Measurements from ENCODE around the gene IGFLR1. TPM values are rescaled to one million over a fixed set of nuclear protein-coding genes. Genes with fewer than 3 reads are reported as not detected.

The IGFLR1 gene
- total RNA-seq, 1 donor, result 0.72 TPM

- Histone ChIP-seq H3K4me2 (ENCODE audit: insufficient read depth, low read length) (no peak overlapping the region), H3K36me3 (ENCODE audit: insufficient read depth, low read length) (peaks cover 19% of the 10 kb centered on the region), H3K79me2 (ENCODE audit: insufficient read depth, low read length) (no peaks in the 10 kb centered on the region), H2AFZ (ENCODE audit: low read length) (no peak overlapping the region), H3K27me3 (ENCODE audit: insufficient read depth, low read length) (no peaks in the 10 kb centered on the region), H3K27ac (ENCODE audit: low read depth, low read length) (no peak overlapping the region), H3K4me3 (ENCODE audit: insufficient read depth, low read length) (no peak overlapping the region), H3K4me1 (ENCODE audit: insufficient read depth, low read length) (no peaks in the 10 kb centered on the region), H4K20me1 (ENCODE audit: insufficient read depth, low read length) (no peaks in the 10 kb centered on the region), H3K9me3 (ENCODE audit: low read depth, low read length) (no peaks in the 10 kb centered on the region)
- TF ChIP-seq CTCF (IDR thresholded peaks at IDR 0.05; ENCODE audit: extremely low read depth, low read depth, low read length), result no peak
- DNase-seq (ENCODE audit: insufficient read length, low spot score, missing footprints), result no peak
Measured at GRCh38 chr19:35767288-35768081, 25.2 kb upstream of the IGFLR1 start.

- DNase-seq (ENCODE audit: insufficient read length, low spot score, missing footprints), result no peak
- H3K27me3 ChIP-seq (ENCODE audit: insufficient read depth, low read length), result no peaks in the 10 kb centered on the region
- no peak overlapping the region for H3K4me2 ChIP-seq (ENCODE audit: insufficient read depth, low read length)
- H4K20me1 ChIP-seq (ENCODE audit: insufficient read depth, low read length), result no peaks in the 10 kb centered on the region
- H3K4me3 ChIP-seq (ENCODE audit: insufficient read depth, low read length), result no peak overlapping the region
- no peak overlapping the region for H2AFZ ChIP-seq (ENCODE audit: low read length)
- H3K4me1 ChIP-seq (ENCODE audit: insufficient read depth, low read length), result no peaks in the 10 kb centered on the region
- H3K27ac ChIP-seq (ENCODE audit: low read depth, low read length), result no peak overlapping the region
- H3K36me3 ChIP-seq (ENCODE audit: insufficient read depth, low read length), result peaks cover 27% of the 10 kb centered on the region
- no peaks in the 10 kb centered on the region for H3K79me2 ChIP-seq (ENCODE audit: insufficient read depth, low read length)
- H3K9me3 ChIP-seq (ENCODE audit: low read depth, low read length), result no peaks in the 10 kb centered on the region
- TF ChIP-seq CTCF (IDR thresholded peaks at IDR 0.05; ENCODE audit: extremely low read depth, low read depth, low read length), result no peak
Measured at GRCh38 chr19:35766571-35767104, 24.4 kb upstream of the IGFLR1 start.

GRCh38 chr19:35764432-35765315, 22.4 kb upstream of the IGFLR1 start:
- TF ChIP-seq CTCF (IDR thresholded peaks at IDR 0.05; ENCODE audit: extremely low read depth, low read depth, low read length), result no peak
- Histone ChIP-seq H3K27me3 (ENCODE audit: insufficient read depth, low read length) (no peaks in the 10 kb centered on the region), H3K79me2 (ENCODE audit: insufficient read depth, low read length) (peaks cover 11% of the 10 kb centered on the region), H3K27ac (ENCODE audit: low read depth, low read length) (no peak overlapping the region), H4K20me1 (ENCODE audit: insufficient read depth, low read length) (peaks cover 2% of the 10 kb centered on the region), H3K4me1 (ENCODE audit: insufficient read depth, low read length) (peaks cover 6% of the 10 kb centered on the region), H3K4me3 (ENCODE audit: insufficient read depth, low read length) (no peak overlapping the region), H2AFZ (ENCODE audit: low read length) (no peak overlapping the region), H3K36me3 (ENCODE audit: insufficient read depth, low read length) (peaks cover 39% of the 10 kb centered on the region), H3K9me3 (ENCODE audit: low read depth, low read length) (no peaks in the 10 kb centered on the region), H3K4me2 (ENCODE audit: insufficient read depth, low read length) (no peak overlapping the region)
- DNase-seq (ENCODE audit: insufficient read length, low spot score, missing footprints), result no peak
